HG03439 (cell line): ENCODE measurements around the gene SYPL1.

Experiments used
- ATAC-seq: cut with Tn5 transposase; IDR thresholded peaks from one replicate; pipeline ENCODE4 v1.9.1; 2021; ENCODE audit warnings: mild to moderate bottlenecking, moderate library complexity; ENCODE audit not compliant: unreplicated experiment

SYPL1 gene

DNA sequence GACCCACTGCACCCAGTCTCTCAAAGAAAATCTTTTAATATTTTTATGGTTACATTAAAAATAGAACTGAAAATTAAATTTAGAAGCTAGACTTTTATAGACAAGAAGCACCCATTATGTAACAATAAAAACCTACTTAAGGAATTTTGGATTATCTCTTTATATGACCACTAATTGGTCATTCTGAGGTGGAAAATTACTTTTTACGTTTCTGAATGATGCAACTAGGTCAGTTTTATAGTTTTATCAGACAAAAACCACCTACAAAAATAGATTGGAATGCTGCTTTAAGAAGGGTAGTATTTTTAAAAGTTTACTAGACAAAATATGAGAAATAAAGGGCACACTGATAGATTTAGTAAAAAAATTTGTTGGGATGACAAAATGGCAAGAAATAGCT, 16.5 kb downstream of the SYPL1 start:
- no peak for ATAC-seq

DNA sequence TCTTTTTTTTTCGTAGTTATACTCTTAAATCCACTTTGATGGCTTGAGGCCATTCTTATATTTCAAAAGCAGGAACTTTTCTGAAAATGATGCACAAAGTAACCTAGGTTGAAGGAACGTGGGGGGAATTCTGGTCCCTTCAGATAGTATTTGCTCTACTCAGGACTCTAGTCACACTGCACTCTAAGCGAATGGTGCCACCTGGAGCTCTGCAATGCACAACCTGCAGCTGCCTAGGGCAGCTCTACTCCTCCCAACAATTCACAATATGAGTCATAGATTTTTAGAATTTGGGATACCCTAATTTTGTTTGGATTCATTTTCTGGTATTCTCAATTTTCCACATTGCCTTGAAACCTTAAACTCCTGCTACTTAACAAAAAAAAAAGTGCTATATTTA, 17.3 kb downstream of the SYPL1 start:
- ATAC-seq = no peak

DNA sequence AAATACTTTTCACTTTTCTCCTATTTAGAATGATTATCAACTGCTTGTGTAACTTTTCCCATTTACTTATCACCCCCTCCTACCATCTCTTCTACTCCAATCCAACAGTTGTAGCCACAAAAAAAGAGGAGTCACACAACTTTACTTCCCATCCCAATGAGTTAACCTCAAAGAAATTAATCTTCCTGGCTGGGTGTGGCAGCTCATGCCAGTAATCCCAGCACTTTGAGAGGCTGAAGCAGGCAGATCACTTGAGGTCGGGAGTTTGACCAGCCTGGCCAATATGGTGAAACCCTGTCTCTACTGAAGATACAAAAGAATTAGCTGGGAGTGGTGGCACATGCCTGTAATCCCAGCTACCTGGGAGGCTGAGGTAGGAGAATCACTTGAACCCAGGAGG, 19.9 kb downstream of the SYPL1 start:
- no peak for ATAC-seq

DNA sequence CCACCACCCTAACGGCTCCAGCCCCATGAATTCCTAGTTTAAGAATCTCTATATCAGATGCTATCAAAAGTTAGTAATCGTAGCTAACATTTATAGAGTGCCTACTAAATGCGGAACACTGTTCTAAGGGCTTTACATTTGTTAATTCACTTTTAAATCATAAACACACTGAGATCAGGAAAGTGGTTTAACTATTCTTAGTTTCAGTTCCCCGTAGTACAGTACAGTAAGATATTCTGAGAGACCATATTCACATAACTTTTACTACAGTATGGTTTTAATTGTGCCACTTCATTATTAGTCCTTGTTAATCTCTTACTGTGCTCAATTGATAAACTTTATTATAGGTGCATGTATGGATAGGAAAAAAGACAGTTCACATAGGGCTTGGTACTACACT, 22.5 kb downstream of the SYPL1 start:
- ATAC-seq = peak; percentile 86

DNA sequence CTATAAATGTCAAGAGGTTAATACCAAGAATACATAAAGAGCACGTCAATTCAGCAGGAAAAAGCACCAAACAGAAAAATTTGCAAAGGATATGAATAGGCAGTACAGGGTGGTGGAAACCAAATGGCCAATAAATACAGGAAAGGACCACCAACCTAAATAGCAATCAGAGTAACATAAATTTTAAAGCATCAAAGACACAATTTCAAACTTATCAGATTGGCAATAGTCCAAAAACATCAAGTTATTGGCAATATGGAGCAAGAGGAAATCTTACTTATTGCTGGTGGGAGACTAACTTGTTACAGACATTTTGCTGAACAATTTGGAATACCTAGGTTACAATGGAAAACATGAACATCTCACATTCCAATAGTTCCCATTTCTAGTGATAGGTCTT, 24.1 kb downstream of the SYPL1 start:
- no peak for ATAC-seq

DNA sequence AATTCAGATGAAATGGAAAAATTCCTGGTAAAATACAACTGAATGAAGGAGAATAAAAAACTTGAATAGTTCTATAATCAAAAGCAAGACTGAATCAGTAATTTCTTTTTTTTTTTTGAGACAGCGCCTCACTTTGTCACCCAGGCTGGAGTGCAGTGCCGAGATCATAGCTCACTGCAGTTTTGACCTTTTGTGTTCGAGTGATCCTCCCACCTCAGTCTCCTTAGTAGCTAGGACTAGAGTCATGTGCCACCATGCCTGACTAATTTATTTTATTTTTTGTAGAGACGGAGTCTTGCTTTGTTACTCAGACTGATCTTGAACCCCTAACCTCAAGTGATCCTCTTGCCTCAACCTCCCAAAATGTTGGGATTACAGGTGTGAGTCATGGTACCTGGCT, 26.1 kb downstream of the SYPL1 start:
- ATAC-seq = no peak

DNA sequence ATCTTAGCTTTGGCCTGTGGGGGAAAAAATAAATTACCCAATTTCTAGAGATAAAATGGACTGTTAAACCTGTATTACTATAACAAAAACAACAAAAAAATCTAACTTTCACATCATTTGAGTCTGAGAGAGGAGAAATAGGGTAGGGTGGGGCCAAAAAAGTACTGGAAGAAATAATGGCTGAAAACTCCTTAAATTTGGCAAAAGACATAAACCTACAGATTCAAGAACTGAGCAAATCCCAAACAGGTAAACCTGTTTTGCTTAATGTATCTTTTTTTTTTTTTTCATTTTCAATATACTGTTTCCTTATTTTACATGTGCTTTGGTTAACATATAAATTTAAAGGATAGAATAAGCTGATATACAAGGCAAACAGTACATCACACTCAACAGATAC, 27.1 kb downstream of the SYPL1 start:
- ATAC-seq = no peak

DNA sequence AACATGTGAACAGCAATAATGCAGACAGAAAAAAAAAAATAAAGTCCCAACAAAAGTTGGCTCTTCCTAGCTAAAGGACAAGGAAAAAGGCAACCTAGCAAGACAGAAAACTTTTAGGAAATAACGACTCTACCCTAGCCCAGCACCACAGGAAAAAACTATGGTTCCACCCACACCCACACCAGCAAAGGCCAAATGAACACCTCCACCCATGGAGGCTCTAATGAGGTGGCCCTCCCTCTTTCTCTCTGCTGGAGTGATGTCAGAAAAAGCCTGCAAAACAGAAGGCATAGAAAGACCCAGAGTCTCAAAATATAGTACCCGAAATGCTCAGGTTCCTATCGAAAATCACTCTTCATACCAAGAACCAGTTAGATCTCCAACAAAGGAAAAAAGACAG, 28.4 kb downstream of the SYPL1 start:
- no peak for ATAC-seq

DNA sequence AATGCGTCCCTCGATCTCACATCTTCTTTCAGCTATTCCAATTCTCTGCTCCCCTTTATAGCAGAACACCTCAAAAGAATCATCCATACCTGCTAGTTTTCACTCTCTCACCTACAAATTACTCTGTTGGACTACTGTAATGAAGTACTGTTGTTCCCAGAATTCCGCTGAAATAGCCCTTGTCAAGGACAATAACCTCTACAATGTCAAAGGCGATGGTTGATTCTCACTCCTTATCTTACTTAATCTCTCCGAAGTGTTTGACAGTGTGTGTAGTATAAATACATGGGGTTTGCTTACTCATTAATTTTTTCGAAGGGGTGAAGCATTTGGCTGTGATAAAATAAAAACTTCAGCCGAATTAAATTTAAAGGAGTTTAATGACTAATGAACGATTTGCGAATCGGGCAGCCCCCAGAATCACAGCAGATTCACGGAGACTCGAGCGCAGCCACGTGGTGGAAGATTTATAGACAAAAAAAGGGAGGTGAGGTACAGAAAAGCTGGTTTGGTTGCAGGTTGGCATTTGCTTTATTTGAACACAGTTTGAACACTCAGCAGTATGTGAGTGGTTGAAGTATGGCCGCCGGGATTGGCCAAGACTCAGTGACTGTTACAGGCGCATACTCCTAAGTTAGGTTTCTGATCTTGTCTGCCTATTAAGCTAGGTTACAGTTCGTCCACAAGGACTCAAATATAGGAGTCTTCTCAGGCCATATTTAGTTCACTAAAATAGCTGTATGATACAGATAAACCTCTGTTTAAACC, 29.8 kb downstream of the SYPL1 start:
- no peak for ATAC-seq

DNA sequence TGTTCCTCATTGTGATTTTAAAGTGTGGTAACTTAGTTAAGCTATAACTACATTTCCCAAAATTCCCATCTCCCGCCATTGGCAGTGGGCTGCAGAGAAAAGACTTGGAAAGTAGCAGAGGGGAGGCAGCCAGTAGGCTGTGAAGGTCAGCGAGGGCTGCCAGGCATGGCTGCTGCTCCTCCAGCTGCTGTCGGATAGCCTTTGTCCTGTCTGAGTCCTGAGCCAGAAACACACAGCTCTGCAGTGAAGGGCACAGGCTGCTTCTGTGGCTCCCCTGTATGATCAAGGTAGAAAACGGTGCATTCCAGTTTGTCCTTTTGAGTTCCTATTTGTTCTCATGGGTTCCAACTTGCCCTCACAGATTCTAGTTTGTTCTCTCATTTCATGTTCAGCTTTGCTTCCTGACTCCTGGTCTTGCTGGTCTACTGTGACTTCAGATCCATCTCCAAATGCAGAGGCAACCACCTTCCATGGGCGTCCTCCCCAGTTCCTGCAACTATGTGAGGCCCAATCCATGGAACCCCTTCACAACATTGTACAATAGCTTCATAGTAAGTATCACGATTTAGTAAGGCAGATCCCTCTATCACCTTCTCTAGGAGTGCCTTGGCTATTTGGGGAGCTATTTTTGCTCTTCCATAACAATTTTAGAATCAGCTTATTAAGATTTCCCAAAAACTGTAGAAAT, 31.7 kb downstream of the SYPL1 start:
- ATAC-seq = no peak

DNA sequence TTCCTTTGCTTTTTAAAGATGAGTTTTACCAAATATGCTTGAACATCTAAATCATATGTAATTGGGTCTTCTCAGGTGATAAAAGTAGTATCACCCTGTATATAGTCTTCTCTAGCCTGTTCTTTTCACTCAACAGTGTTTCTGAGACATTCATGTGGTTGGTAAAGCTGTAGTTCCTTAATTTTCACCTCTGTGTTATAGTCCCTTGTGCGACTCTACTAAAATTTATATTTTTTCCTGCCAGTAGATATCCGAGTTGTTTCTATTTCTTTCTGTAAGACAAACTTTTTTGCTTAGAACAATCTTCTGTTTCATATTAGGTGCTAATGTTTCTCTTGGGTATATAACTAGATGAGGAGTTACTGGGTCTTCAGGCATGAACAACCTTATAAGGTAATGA, 35.6 kb downstream of the SYPL1 start:
- ATAC-seq = no peak

DNA sequence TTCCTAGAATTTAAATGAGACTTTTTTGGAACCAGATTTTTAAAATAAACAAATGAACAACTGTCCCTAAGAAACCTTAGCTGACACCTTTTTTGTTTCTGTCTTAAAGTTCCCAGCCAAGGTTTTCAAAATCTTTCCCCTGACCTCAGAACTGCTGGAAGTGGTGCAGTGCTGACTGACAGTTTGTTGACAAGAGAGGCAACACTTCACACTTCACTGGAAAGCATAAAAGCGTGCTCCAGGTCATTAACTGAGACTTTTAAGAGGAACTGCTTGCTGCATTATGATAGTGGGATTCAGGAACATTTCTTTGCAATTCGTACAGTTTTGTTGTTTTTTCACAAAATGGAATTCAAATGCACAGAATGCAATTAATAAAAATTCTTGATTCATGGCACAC, 36.2 kb downstream of the SYPL1 start:
- no peak for ATAC-seq

DNA sequence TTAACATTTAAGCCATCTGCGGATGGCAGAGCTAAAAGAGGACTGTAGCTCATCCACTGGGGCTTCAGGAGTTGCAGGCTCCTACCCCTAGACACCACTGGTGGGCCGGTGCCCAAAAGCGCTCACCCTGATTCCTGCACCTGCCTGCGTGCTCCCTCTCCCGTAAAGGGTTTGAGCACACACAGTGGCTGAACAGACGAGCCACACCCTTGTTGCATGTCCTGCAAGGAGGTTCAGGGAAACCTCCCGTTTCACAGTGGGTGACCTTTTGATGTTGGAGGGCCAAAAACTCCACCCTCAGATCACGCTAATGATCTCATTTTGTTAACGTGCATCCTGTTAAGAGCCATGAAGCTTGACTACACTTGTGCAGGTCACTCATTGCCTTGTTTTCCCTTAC, 37.9 kb downstream of the SYPL1 start:
- ATAC-seq = no peak

DNA sequence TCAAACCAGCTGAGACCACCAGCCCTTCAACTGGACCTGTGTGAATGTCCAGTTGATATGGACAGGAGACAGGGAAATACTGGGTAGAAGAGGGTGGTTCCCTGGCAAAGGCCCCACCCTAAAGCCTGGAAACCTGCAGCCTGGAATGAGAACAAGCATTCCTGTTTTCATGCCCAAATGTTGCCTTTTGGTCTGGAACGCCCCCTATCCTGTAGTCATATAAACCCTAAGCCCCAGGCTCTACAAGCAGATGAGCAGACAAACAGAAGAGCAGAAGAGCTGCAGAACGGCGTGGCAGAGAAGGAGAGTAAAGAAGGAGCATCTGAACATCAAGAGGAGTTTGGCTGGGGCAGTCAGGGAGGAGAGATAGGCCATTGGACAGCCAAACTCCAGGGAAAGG, 38.4 kb downstream of the SYPL1 start:
- ATAC-seq = no peak

DNA sequence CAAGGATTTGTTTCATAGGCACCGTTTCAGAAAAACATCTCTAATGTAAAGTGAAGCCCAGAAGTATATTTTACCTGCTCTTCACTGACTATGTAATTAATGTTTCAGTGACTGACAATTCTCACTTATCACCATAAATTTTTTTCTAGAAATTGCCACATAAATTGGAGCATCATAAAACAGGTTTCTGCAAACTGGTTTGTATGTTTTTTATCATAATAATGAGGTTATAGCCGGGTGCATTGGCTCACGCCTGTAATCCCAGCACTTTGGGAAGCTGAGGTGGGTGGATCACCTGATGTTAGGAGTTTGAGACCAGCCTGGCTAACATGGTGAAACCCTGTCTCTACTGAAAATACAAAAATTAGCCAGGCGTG, 39.4 kb downstream of the SYPL1 start:
- ATAC-seq = no peak

DNA sequence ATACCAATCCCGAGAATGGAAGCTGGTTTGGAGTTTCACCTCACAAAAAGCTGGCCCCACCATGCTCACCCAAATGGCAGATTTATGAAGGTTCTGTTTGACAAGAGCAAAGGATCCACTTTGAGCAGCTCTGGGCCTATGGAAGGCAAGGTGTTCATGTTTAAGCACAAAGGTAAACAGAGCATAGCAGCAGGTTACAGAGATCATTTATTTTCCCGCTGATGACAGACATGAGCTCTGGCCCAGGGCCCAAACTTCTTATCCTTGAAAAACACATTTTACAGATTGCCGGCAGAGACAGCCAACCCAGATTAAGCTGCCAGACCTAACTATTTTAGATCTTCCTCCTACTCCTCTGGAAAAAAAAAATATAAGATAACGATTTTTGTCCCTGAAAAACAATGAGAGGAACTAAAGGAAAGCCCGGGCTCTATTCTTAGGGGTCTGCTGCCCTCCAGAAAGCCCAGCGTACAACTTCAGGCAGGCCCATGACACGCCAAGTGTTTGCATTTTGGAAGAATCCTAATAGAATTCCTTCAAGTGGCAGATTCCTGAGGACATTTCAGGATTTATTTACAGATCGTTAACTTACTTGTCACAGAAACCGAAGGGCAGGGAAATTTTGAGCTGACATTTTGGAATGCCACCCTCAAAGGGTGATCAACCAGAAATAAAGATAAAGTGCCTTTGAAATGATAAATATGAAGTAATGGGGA, 40.0 kb downstream of the SYPL1 start:
- ATAC-seq = no peak

DNA sequence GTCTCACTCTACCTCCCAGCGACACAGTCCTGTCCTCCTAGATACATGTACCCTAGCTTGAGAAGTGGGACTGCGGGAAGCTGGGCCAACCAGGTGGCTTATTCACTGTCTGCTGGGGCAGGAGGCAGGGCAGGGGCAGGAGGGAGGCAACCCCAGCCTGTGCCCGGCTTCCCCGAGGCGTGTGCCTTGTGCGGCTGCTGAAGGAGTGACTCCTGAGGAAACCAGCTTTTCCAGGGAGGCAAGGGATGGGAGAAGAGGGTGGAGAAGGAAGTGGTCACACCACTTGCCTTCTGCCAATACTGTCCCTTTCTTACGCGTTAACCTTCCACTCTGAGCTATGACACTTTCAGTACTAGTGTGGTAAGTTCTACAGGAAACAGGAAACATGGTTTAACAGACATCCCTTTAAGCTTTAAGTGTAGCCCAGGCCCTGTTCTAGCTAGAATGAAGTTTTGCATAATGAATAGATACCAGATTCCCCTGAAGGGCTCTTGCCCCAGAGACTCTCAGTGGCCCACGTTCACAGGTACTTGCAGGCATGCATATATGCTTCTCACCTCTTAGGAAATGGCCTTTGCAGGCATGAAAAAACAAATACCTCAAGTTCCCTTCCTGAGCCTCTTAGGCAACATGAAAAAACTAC, 40.6 kb downstream of the SYPL1 start:
- ATAC-seq = peak; percentile 97

DNA sequence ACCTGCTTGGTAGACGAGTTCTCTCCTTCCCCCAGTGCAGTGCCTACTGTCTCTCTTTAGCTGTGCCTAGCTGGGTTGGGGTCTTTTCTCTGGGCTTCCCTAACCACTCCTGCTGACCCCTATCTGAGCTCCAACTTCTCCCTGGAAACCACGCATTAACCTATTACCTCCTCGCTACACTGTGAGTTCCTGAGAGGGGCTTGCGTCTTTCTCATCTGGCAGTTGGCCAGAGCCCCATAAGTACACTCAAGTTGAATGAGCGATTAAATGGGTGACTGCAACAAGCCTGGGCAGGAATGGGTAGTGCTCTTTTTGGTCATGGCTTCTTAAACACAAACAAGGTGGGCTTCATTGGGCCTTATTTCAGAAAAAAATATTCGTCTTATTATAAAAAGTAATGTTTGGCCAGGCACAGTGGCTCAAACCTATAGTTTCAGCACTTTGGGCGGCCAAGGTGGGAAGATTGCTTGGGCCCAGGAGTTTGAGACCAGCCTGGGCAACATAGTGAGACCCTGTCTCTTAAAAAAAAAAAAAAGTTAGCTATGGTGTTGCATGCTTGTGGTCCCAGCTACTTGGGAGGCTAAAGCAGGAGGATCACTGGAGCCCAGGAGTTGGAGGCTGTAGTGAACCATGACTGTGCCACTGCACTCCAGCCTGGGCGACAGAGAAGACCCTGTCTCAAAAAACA, 41.4 kb downstream of the SYPL1 start:
- no peak for ATAC-seq

DNA sequence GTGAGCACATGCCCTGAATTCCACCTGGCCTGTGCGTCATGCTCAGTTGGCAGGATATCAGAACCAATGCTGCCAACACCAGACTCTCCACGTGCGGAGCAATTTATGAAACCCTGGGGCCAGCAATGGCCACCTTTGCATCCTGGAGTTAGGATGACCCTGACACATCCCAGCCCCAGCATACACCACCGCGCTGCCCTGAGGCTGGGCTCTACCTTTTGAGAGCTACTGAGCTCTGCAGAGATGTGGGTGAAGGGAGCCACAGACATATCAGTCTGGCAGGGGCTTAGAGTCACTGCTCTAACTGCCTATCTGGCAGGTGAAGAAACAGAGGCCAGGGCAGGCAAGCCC, 41.9 kb downstream of the SYPL1 start:
- no peak for ATAC-seq

DNA sequence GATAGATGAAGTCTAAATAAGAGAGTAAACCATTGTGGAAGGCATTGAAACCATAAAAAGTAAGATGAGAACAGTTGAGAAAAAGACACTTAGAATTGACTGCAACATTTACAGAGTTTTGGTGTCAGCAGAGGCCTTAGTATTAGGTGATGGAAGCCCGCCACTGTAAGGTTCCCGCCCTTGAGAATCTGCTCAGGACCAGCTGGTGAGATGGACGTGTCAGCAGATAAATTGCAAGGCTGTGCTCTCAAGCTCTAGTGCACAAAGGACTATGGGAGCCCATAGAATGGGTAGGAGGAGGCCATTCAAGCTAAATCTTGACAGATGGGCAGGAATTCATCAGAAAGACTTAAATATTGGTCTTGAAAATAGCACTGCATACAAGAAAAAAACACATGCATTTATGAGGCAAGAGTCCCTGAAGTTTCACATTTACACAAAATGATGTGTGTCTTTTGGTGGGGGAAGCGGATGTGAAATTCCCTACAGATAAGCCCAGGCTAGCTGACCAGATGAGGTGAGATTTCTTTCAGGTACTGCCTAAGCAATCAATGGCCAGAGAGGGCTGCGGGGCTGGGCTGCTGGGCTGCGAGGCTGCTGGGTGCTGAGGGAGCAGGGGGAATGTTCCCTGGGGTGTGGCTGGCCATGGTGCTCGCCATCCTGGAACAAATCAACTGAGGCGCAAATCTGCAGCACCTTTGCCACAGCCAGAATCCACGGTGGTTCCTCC, 42.5 kb downstream of the SYPL1 start:
- no peak for ATAC-seq

DNA sequence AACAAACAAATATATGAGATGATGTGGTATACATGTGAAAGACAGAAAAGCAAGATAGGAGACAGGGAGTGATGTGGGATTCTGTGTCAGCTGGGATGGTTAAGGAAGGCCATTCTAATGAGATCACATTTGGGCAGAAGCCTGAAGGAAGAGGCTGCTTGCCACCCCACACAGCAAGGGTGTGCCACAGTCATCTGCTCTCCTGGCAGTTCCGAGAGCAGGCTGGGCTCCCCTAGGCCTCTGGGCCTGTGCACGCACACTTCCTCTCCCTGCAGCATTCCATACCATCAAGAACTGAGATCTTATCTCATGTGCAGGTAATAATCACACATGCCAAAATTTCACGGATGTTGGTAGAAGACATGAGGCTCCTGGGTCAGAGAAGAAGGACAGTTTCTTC, 43.1 kb downstream of the SYPL1 start:
- no peak for ATAC-seq
